HEK293 (cell line): ENCODE measurements around the gene SOX2.

ENCODE experiments used
- EGR2 ChIP-seq: fragments of 450-650 bp; formaldehyde crosslinking; IDR thresholded peaks from 2 replicates; pipeline ENCODE4 v1.5.1; 2016; ENCODE audit warnings: low read depth, missing biosample characterization, missing genetic modification characterization
- KLF1 ChIP-seq: fragments of 450-650 bp; formaldehyde crosslinking; IDR thresholded peaks from 2 replicates; pipeline ENCODE4 v1.5.1; 2016; ENCODE audit warnings: missing biosample characterization, missing genetic modification characterization
- SCRT2 ChIP-seq: fragments of 450-650 bp; formaldehyde crosslinking; IDR thresholded peaks from 2 replicates; pipeline ENCODE4 v1.5.1; 2016; ENCODE audit warnings: missing biosample characterization, missing genetic modification characterization
- SETDB1 ChIP-seq: IDR thresholded peaks from one replicate; pipeline ENCODE4 v1.6.1; 2017; ENCODE audit warnings: mild to moderate bottlenecking, low read length, moderate library complexity, mixed read lengths; ENCODE audit not compliant: insufficient read length
- SP2 ChIP-seq: fragments of 450-650 bp; formaldehyde crosslinking; IDR thresholded peaks from 2 replicates; pipeline ENCODE4 v1.5.1; 2016; ENCODE audit warnings: missing biosample characterization, missing genetic modification characterization
- TCF7L2 ChIP-seq: IDR thresholded peaks from 2 replicates; pipeline ENCODE4 v1.6.1; 2011; ENCODE audit warnings: low read depth, mild to moderate bottlenecking, inconsistent platforms, low read length, moderate library complexity, borderline replicate concordance
- YY2 ChIP-seq: fragments of 450-650 bp; formaldehyde crosslinking; IDR thresholded peaks from 2 replicates; pipeline ENCODE4 v1.5.1; 2016; ENCODE audit warnings: missing biosample characterization, missing genetic modification characterization
- ZBTB48 ChIP-seq: fragments of 450-650 bp; formaldehyde crosslinking; IDR thresholded peaks from 2 replicates; pipeline ENCODE4 v1.5.1; 2016; ENCODE audit warnings: missing biosample characterization, missing genetic modification characterization
- ZFP69B ChIP-seq: fragments of 450-650 bp; formaldehyde crosslinking; IDR thresholded peaks from 2 replicates; pipeline ENCODE4 v1.5.1; 2016; ENCODE audit warnings: missing biosample characterization, missing genetic modification characterization
- ZNF132 ChIP-seq: fragments of 450-650 bp; formaldehyde crosslinking; IDR thresholded peaks from 2 replicates; pipeline ENCODE4 v1.5.1; 2017; ENCODE audit warnings: missing biosample characterization, missing genetic modification characterization, borderline replicate concordance
- ZNF138 ChIP-seq: fragments of 450-650 bp; formaldehyde crosslinking; IDR thresholded peaks from 2 replicates; pipeline ENCODE4 v1.5.1; 2016; ENCODE audit warnings: missing biosample characterization, missing genetic modification characterization, borderline replicate concordance
- ZNF140 ChIP-seq: fragments of 450-650 bp; formaldehyde crosslinking; IDR thresholded peaks from 2 replicates; pipeline ENCODE4 v1.5.1; 2016; ENCODE audit warnings: missing biosample characterization, missing genetic modification characterization
- ZNF157 ChIP-seq: fragments of 450-650 bp; formaldehyde crosslinking; IDR thresholded peaks from 2 replicates; pipeline ENCODE4 v1.5.1; 2016; ENCODE audit warnings: missing biosample characterization, missing genetic modification characterization
- ZNF169 ChIP-seq: fragments of 450-650 bp; formaldehyde crosslinking; IDR thresholded peaks from 2 replicates; pipeline ENCODE4 v1.5.1; 2016; ENCODE audit warnings: missing biosample characterization, missing genetic modification characterization
- ZNF174 ChIP-seq: fragments of 450-650 bp; formaldehyde crosslinking; IDR thresholded peaks from 2 replicates; pipeline ENCODE4 v1.5.0; 2017; ENCODE audit warnings: missing biosample characterization, mild to moderate bottlenecking, missing genetic modification characterization
- ZNF223 ChIP-seq: fragments of 450-650 bp; formaldehyde crosslinking; IDR thresholded peaks from 2 replicates; pipeline ENCODE4 v1.5.1; 2016; ENCODE audit warnings: missing biosample characterization, missing genetic modification characterization
- ZNF239 ChIP-seq: fragments of 450-650 bp; formaldehyde crosslinking; IDR thresholded peaks from 2 replicates; pipeline ENCODE4 v1.5.1; 2016; ENCODE audit warnings: missing biosample characterization, missing genetic modification characterization
- ZNF24 ChIP-seq: fragments of 450-650 bp; formaldehyde crosslinking; IDR thresholded peaks from 2 replicates; pipeline ENCODE4 v1.5.1; 2016; ENCODE audit warnings: missing biosample characterization, missing genetic modification characterization
- ZNF266 ChIP-seq: fragments of 450-650 bp; formaldehyde crosslinking; IDR thresholded peaks from 2 replicates; pipeline ENCODE4 v1.5.1; 2016; ENCODE audit warnings: missing biosample characterization, missing genetic modification characterization, low read depth
- ZNF510 ChIP-seq: fragments of 450-650 bp; formaldehyde crosslinking; IDR thresholded peaks from 2 replicates; pipeline ENCODE4 v1.5.1; 2018; ENCODE audit warnings: mild to moderate bottlenecking, missing genetic modification characterization, missing biosample characterization; ENCODE audit not compliant: insufficient replicate concordance
- ZNF571 ChIP-seq: fragments of 450-650 bp; formaldehyde crosslinking; IDR thresholded peaks from 2 replicates; pipeline ENCODE4 v1.5.0; 2017; ENCODE audit warnings: missing biosample characterization, missing genetic modification characterization
- ZNF600 ChIP-seq: fragments of 450-650 bp; formaldehyde crosslinking; IDR thresholded peaks from 2 replicates; pipeline ENCODE4 v1.5.1; 2016; ENCODE audit warnings: missing biosample characterization, missing genetic modification characterization
- ZNF664 ChIP-seq: fragments of 450-650 bp; formaldehyde crosslinking; IDR thresholded peaks from 2 replicates; pipeline ENCODE4 v1.5.1; 2016; ENCODE audit warnings: missing biosample characterization, missing genetic modification characterization
- ZNF792 ChIP-seq: fragments of 450-650 bp; formaldehyde crosslinking; IDR thresholded peaks from 2 replicates; pipeline ENCODE4 v1.5.1; 2016; ENCODE audit warnings: missing biosample characterization, missing genetic modification characterization
- TF ChIP-seq, protein P1 (sequence below): fragments of 450-650 bp; IDR thresholded peaks from 2 replicates; pipeline ENCODE4 v1.5.1; 2018; ENCODE audit warnings: missing biosample characterization, missing genetic modification characterization
- TF ChIP-seq, protein P2 (sequence below): fragments of 450-650 bp; formaldehyde crosslinking; IDR thresholded peaks from 2 replicates; pipeline ENCODE4 v1.5.1; 2016; ENCODE audit warnings: missing biosample characterization, missing genetic modification characterization, low read depth
- TF ChIP-seq, protein P3 (sequence below): fragments of 450-650 bp; formaldehyde crosslinking; IDR thresholded peaks from 2 replicates; pipeline ENCODE4 v1.5.1; 2016; ENCODE audit warnings: missing biosample characterization, missing genetic modification characterization
- TF ChIP-seq, protein P4 (sequence below): fragments of 450-650 bp; formaldehyde crosslinking; IDR thresholded peaks from 2 replicates; pipeline ENCODE4 v1.5.1; 2016; ENCODE audit warnings: missing biosample characterization, missing genetic modification characterization, borderline replicate concordance
- TF ChIP-seq, protein P5 (sequence below): fragments of 450-650 bp; formaldehyde crosslinking; IDR thresholded peaks from 2 replicates; pipeline ENCODE4 v1.5.1; 2016; ENCODE audit warnings: missing biosample characterization, missing genetic modification characterization
- TF ChIP-seq, protein P6 (sequence below): fragments of 450-650 bp; formaldehyde crosslinking; IDR thresholded peaks from 2 replicates; pipeline ENCODE4 v1.5.1; 2017; ENCODE audit warnings: missing biosample characterization, missing genetic modification characterization

The SOX2 gene

DNA sequence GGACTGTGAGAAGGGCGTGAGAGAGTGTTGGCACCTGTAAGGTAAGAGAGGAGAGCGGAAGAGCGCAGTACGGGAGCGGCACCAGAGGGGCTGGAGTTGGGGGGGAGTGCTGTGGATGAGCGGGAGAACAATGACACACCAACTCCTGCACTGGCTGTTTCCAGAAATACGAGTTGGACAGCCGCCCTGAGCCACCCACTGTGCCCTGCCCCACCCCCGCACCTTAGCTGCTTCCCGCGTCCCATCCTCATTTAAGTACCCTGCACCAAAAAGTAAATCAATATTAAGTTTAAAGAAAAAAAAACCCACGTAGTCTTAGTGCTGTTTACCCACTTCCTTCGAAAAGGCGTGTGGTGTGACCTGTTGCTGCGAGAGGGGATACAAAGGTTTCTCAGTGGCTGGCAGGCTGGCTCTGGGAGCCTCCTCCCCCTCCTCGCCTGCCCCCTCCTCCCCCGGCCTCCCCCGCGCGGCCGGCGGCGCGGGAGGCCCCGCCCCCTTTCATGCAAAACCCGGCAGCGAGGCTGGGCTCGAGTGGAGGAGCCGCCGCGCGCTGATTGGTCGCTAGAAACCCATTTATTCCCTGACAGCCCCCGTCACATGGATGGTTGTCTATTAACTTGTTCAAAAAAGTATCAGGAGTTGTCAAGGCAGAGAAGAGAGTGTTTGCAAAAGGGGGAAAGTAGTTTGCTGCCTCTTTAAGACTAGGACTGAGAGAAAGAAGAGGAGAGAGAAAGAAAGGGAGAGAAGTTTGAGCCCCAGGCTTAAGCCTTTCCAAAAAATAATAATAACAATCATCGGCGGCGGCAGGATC, at the start of gene SOX2 (continued):
- no peak for TF ChIP-seq ZNF157
- no peak for TF ChIP-seq TCF7L2
- TF ChIP-seq ZNF140 = no peak
- TF ChIP-seq, protein P1, sequence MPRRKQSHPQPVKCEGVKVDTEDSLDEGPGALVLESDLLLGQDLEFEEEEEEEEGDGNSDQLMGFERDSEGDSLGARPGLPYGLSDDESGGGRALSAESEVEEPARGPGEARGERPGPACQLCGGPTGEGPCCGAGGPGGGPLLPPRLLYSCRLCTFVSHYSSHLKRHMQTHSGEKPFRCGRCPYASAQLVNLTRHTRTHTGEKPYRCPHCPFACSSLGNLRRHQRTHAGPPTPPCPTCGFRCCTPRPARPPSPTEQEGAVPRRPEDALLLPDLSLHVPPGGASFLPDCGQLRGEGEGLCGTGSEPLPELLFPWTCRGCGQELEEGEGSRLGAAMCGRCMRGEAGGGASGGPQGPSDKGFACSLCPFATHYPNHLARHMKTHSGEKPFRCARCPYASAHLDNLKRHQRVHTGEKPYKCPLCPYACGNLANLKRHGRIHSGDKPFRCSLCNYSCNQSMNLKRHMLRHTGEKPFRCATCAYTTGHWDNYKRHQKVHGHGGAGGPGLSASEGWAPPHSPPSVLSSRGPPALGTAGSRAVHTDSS (tag by site-specific recombination) = no peak
- TF ChIP-seq ZNF792 (tag by site-specific recombination) = no peak
- TF ChIP-seq ZNF223 (tag by site-specific recombination) = no peak
- no peak for TF ChIP-seq ZNF138 (tag by site-specific recombination)
- TF ChIP-seq ZNF132 (tag by site-specific recombination) = no peak
- no peak for TF ChIP-seq YY2 (tag by site-specific recombination)
- no peak for TF ChIP-seq SETDB1
- no peak for TF ChIP-seq ZNF239 (tag by site-specific recombination)
- TF ChIP-seq, protein P2, sequence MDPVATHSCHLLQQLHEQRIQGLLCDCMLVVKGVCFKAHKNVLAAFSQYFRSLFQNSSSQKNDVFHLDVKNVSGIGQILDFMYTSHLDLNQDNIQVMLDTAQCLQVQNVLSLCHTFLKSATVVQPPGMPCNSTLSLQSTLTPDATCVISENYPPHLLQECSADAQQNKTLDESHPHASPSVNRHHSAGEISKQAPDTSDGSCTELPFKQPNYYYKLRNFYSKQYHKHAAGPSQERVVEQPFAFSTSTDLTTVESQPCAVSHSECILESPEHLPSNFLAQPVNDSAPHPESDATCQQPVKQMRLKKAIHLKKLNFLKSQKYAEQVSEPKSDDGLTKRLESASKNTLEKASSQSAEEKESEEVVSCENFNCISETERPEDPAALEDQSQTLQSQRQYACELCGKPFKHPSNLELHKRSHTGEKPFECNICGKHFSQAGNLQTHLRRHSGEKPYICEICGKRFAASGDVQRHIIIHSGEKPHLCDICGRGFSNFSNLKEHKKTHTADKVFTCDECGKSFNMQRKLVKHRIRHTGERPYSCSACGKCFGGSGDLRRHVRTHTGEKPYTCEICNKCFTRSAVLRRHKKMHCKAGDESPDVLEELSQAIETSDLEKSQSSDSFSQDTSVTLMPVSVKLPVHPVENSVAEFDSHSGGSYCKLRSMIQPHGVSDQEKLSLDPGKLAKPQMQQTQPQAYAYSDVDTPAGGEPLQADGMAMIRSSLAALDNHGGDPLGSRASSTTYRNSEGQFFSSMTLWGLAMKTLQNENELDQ (tag by site-specific recombination) = no peak
- 0 out of 2 replicates have a peak, but pooled peaks have one; percentile 25 for TF ChIP-seq ZNF24 (tag by site-specific recombination)
- no peak for TF ChIP-seq ZNF174
- TF ChIP-seq ZNF169 (tag by site-specific recombination) = no peak
- TF ChIP-seq SP2 = peak; percentile 51
- no peak; the same call in 1 of the 2 replicates for TF ChIP-seq ZFP69B (tag by site-specific recombination)
- TF ChIP-seq ZNF664 (tag by site-specific recombination) = no peak
- TF ChIP-seq ZNF266 = no peak
- no peak for TF ChIP-seq ZNF571
- TF ChIP-seq ZBTB48 = no peak
- TF ChIP-seq KLF1 (tag by site-specific recombination) = peak; percentile 29; the same call in 1 of the 2 replicates
- no peak for TF ChIP-seq ZNF510 (tag by site-specific recombination)
- TF ChIP-seq SCRT2 = peak; percentile 94
- TF ChIP-seq ZNF600 (tag by site-specific recombination) = peak; percentile 76
- TF ChIP-seq, protein P3, sequence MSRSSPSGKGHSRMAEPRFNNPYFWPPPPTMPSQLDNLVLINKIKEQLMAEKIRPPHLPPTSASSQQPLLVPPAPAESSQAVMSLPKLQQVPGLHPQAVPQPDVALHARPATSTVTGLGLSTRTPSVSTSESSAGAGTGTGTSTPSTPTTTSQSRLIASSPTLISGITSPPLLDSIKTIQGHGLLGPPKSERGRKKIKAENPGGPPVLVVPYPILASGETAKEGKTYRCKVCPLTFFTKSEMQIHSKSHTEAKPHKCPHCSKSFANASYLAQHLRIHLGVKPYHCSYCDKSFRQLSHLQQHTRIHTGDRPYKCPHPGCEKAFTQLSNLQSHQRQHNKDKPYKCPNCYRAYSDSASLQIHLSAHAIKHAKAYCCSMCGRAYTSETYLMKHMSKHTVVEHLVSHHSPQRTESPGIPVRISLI (tag by site-specific recombination) = no peak
- TF ChIP-seq EGR2 = peak; percentile 87
- TF ChIP-seq, protein P4, sequence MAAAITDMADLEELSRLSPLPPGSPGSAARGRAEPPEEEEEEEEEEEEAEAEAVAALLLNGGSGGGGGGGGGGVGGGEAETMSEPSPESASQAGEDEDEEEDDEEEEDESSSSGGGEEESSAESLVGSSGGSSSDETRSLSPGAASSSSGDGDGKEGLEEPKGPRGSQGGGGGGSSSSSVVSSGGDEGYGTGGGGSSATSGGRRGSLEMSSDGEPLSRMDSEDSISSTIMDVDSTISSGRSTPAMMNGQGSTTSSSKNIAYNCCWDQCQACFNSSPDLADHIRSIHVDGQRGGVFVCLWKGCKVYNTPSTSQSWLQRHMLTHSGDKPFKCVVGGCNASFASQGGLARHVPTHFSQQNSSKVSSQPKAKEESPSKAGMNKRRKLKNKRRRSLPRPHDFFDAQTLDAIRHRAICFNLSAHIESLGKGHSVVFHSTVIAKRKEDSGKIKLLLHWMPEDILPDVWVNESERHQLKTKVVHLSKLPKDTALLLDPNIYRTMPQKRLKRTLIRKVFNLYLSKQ (tag by site-specific recombination) = no peak
- TF ChIP-seq, protein P5, sequence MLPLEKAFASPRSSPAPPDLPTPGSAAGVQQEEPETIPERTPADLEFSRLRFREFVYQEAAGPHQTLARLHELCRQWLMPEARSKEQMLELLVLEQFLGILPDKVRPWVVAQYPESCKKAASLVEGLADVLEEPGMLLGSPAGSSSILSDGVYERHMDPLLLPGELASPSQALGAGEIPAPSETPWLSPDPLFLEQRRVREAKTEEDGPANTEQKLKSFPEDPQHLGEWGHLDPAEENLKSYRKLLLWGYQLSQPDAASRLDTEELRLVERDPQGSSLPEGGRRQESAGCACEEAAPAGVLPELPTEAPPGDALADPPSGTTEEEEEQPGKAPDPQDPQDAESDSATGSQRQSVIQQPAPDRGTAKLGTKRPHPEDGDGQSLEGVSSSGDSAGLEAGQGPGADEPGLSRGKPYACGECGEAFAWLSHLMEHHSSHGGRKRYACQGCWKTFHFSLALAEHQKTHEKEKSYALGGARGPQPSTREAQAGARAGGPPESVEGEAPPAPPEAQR (tag by site-specific recombination) = no peak
- TF ChIP-seq, protein P6, sequence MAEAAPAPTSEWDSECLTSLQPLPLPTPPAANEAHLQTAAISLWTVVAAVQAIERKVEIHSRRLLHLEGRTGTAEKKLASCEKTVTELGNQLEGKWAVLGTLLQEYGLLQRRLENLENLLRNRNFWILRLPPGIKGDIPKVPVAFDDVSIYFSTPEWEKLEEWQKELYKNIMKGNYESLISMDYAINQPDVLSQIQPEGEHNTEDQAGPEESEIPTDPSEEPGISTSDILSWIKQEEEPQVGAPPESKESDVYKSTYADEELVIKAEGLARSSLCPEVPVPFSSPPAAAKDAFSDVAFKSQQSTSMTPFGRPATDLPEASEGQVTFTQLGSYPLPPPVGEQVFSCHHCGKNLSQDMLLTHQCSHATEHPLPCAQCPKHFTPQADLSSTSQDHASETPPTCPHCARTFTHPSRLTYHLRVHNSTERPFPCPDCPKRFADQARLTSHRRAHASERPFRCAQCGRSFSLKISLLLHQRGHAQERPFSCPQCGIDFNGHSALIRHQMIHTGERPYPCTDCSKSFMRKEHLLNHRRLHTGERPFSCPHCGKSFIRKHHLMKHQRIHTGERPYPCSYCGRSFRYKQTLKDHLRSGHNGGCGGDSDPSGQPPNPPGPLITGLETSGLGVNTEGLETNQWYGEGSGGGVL (tag by site-specific recombination) = peak; percentile 73
